Activated naive CD4-positive, alpha-beta T cell treated with anti-CD3 and anti-CD28 coated beads, Interleukin-2, amount 50 U/mL, for 72 hours (primary cell): ENCODE data around the gene NR3C1. TPM values are rescaled to one million over a fixed set of nuclear protein-coding genes. Genes with fewer than 3 reads are reported as not detected.

Experiments
- ATAC-seq, 2 donors: fragments of 150-1000 bp; cut with Tn5 transposase; 2 replicates each; pipeline ENCODE4 v1.10.0; 2021; ENCODE audit warnings: mild to moderate bottlenecking in 2 of 2, moderate library complexity in 2 of 2
- DNase-seq, 2 donors: peaks; one replicate each; pipeline ENCODE4 v3.0.0; 2021 to 2022; ENCODE audit warnings: low spot score in 2 of 2
- H3K27ac Mint-ChIP-seq, 2 donors: one replicate each; pipeline ENCODE4 v1.8.0; 2022; ENCODE audit warnings: mild to moderate bottlenecking in 2 of 2, mixed read lengths in 2 of 2
- H3K36me3 Mint-ChIP-seq, 2 donors: one replicate each; pipeline ENCODE4 v1.8.0; 2022; ENCODE audit warnings: mixed read lengths in 2 of 2
- H3K9me3 Mint-ChIP-seq, 2 donors: one replicate each; pipeline ENCODE4 v1.8.0; 2022; ENCODE audit warnings: mixed read lengths in 2 of 2
- total RNA-seq, 2 donors: library from RNA; stranded (reverse); gene quantifications; one replicate each; pipeline ENCODE4 v1.2.3, GENCODE V29; 2022

NR3C1 gene
- total RNA-seq, 2 donors from 2014 or later, result 39.5 to 43.6 TPM

GRCh38 chr5:143258559-143259253, 144.8 kb downstream of the NR3C1 start:
- no peaks in the 10 kb centered on the region for H3K36me3 Mint-ChIP-seq
- no peak for ATAC-seq
- no peak for DNase-seq
- H3K9me3 Mint-ChIP-seq, result peaks cover 0 to 5% of the 10 kb centered on the region in 2 donors
- H3K27ac Mint-ChIP-seq, result no peak overlapping the region

GRCh38 chr5:143254819-143255218, 148.7 kb downstream of the NR3C1 start:
- no peaks in the 10 kb centered on the region for H3K9me3 Mint-ChIP-seq
- ATAC-seq (no peak), DNase-seq (no peak)
- peak overlapping the region in 1 of 2 donors; percentile 17 for H3K27ac Mint-ChIP-seq
- H3K36me3 Mint-ChIP-seq, result no peaks in the 10 kb centered on the region

GRCh38 chr5:143251946-143252345, 151.5 kb downstream of the NR3C1 start:
- DNase-seq, result no peak
- peaks cover 5 to 9% of the 10 kb centered on the region in 2 donors for H3K9me3 Mint-ChIP-seq

GRCh38 chr5:143251190-143251589, 152.3 kb downstream of the NR3C1 start:
- DNase-seq (no peak), ATAC-seq (no peak)
- peaks cover 0 to 3% of the 10 kb centered on the region in 2 donors for H3K36me3 Mint-ChIP-seq
- peaks cover 5 to 9% of the 10 kb centered on the region in 2 donors for H3K9me3 Mint-ChIP-seq
- H3K27ac Mint-ChIP-seq, result peak overlapping the region in 1 of 2 donors; percentile 65

More at GRCh38 chr5:143251946-143252345, 151.5 kb downstream of the NR3C1 start:
- Mint-ChIP-seq H3K27ac (no peak overlapping the region), H3K36me3 (no peaks in the 10 kb centered on the region)
- ATAC-seq, result no peak

GRCh38 chr5:143249851-143250250, 153.6 kb downstream of the NR3C1 start:
- peaks cover 0 to 13% of the 10 kb centered on the region in 2 donors for H3K36me3 Mint-ChIP-seq
- no peak for ATAC-seq

DNA sequence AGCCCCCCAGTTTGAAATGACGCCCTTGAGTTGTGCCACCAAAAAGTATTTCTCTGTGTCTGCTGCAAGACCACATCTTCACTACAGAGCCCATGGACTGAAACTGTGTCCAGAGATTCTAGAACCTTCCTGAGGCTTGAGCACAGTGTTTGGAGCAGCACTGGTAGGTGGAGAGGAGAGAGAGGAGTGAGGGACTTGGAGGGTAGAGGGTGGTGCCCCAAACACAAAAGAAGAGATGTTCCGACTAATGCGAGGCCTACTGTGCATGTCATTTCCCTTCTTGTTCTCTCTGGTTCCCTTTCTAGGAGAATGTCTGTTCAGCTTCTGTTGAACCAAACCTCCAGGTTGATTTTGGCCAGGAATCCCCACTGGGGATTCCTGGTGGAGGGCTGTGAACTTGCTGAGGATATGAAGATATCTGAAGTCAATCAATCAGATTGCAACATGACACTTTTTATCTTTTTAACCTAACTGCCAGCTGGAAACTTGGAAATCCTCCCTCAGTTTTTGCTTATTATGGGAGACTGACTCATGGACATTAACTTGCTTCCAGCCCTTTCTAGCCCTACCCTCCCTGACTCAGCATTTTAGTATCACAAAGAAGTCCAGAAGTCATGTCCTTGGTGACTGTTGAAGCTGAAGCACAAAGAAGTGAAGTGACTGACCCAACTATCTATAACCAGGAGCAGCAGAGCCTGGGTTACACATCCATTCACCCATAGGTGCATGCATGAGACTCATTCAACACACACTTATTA, 154.5 kb downstream of the NR3C1 start:
- no peak overlapping the region for H3K27ac Mint-ChIP-seq
- peaks cover 10 to 18% of the 10 kb centered on the region in 2 donors for H3K9me3 Mint-ChIP-seq
- ATAC-seq (no peak), DNase-seq (no peak)
- peaks cover 0 to 13% of the 10 kb centered on the region in 2 donors for H3K36me3 Mint-ChIP-seq

More at GRCh38 chr5:143249851-143250250, 153.6 kb downstream of the NR3C1 start:
- Mint-ChIP-seq H3K9me3 (peaks cover 7 to 9% of the 10 kb centered on the region in 2 donors), H3K27ac (no peak overlapping the region)
- DNase-seq, result no peak

DNA sequence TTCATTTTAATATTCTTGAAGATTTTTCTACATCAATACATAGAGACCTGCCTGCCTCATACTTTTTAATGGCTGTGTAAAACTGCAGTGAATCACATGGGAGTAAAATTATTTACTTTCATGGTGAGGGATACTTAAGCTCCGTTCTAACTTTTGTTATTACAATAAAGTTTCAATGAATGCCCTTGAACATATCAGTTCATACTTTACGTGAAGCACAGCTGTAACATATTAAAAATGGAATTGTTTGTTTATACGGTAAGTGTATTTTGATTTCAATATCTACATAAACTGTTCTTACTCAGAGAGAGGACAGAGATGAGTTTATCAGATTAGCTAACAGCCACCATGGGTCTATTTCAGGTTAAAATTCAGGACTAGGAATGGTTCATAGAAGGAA, 155.1 kb downstream of the NR3C1 start:
- ATAC-seq (no peak), DNase-seq (no peak)
- Mint-ChIP-seq H3K36me3 (peaks cover 0 to 13% of the 10 kb centered on the region in 2 donors), H3K27ac (no peak overlapping the region), H3K9me3 (peaks cover 10 to 19% of the 10 kb centered on the region in 2 donors)

GRCh38 chr5:143247134-143247815, 156.2 kb downstream of the NR3C1 start:
- peaks cover 10 to 19% of the 10 kb centered on the region in 2 donors for H3K9me3 Mint-ChIP-seq
- no peak overlapping the region for H3K27ac Mint-ChIP-seq
- no peak for DNase-seq
- no peak for ATAC-seq
- H3K36me3 Mint-ChIP-seq, result peaks cover 0 to 13% of the 10 kb centered on the region in 2 donors

DNA sequence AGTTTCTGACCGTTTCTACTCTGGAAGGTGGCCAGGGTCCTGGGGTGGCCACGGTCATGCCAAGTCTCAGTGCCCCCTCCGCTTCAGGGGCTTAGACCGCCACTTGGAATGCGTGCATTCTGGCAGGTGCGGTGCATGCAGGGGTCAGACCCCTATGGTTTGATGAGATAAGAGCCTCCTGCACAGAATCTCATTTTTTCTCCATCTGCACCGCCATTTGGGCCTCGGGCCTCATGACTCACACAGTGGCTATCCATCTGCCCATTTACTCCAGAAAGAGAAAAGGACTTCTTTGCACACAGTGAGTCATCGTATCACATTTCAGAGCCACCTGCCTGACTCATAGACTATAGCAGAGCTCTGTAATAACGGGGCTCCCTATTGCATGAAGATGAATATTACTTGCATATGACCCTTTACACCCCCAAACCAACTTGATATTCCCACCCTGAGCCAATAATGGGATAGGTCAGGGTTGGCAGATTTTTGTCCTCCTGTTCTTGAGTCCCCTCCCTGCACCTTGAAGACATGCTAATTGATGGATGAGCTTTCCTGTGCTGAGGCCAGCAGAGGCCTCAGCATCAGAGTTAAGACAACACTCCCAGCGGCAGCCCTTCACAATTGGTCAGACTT, 157.4 kb downstream of the NR3C1 start:
- DNase-seq, result no peak
- H3K9me3 Mint-ChIP-seq, result peaks cover 10 to 19% of the 10 kb centered on the region in 2 donors
- peak in 1 of 2 donors; percentile 82 for ATAC-seq

GRCh38 chr5:143244990-143245389, 158.5 kb downstream of the NR3C1 start:
- ATAC-seq (no peak), DNase-seq (no peak)
- peaks cover 0 to 13% of the 10 kb centered on the region in 2 donors for H3K36me3 Mint-ChIP-seq
- H3K27ac Mint-ChIP-seq, result no peak overlapping the region
- H3K9me3 Mint-ChIP-seq, result peaks cover 10 to 19% of the 10 kb centered on the region in 2 donors

More for the DNA sequence above, 157.4 kb downstream of the NR3C1 start:
- no peak overlapping the region for H3K27ac Mint-ChIP-seq
- H3K36me3 Mint-ChIP-seq, result peaks cover 0 to 13% of the 10 kb centered on the region in 2 donors

- peaks cover 0 to 13% of the 10 kb centered on the region in 2 donors for H3K36me3 Mint-ChIP-seq
- DNase-seq, result no peak
- no peak overlapping the region for H3K27ac Mint-ChIP-seq
- no peak for ATAC-seq
- peaks cover 10 to 19% of the 10 kb centered on the region in 2 donors for H3K9me3 Mint-ChIP-seq
Measured at GRCh38 chr5:143244000-143244736, 159.3 kb downstream of the NR3C1 start.

DNA sequence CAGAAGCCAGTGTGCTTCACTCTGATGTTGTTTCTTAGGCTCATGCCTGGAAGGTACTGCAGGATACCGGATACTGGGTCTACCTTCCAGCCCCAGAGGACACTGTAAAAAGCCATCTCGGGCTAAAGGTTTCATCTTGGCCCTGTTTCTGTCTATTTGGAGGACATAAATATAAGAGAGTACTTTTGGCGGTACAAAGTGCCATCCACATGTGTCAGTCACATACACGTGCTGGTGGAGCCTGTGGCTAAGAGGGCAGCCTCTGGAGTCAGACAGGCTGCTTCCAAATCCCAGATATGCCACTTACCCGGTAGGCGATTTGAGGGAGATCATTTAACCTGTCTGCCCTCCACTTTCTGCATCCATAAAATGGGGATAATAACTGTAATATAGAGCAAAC, 160.4 kb downstream of the NR3C1 start:
- ATAC-seq (no peak), DNase-seq (no peak)
- peaks cover 0 to 13% of the 10 kb centered on the region in 2 donors for H3K36me3 Mint-ChIP-seq

DNA sequence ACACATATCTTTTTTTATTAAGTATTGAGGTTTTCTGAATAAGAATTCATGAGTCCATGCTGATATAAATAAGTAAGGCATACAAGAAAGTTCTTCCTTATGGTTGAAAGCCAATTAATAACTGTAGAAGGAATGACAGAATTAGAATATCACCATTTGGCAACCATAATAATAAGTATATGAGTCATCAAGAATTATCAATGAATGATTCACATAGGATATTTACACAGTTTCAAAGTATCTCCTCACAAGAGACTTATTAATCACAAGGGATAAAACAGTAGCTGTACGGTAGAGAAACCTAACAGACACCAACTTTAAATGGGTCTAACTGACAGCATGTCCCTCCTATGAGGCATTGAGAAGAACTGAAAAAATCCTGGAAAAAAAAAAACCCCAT, 161.6 kb downstream of the NR3C1 start:
- no peak overlapping the region for H3K27ac Mint-ChIP-seq
- DNase-seq (no peak), ATAC-seq (no peak)
- peaks cover 0 to 13% of the 10 kb centered on the region in 2 donors for H3K36me3 Mint-ChIP-seq
- peaks cover 5 to 14% of the 10 kb centered on the region in 2 donors for H3K9me3 Mint-ChIP-seq

More for the DNA sequence above, 160.4 kb downstream of the NR3C1 start:
- H3K9me3 Mint-ChIP-seq, result peaks cover 10 to 19% of the 10 kb centered on the region in 2 donors
- no peak overlapping the region for H3K27ac Mint-ChIP-seq

DNA sequence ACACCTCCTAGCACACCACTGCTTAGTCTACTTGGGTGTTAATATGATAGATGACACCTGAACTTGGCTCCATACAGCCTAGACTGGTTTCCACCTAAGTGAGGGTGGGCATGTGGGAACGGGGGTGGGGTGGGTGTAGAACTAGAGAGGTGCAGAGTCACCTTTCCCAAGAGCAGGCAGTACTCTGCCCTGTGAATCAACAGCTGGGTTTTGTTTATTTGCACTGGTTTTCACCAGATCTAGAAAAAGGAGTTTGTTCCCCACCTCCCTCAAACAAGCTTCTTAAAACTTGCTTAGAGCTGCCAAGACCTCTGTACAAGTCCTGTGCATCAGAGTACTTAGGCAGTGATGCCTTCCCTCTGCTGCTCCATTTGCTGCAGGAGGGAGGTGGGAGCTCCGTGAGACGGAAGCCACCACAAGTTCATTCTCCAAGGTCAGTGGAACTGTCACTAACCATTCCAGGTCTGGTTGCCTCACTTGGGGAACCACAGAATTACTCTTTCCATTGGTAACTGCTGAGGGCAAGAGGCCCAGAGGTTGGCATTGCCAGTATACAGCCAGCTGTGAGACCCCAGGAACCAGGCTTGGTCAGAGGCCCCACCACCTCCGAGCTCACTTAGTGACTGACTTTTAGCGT, 163.5 kb downstream of the NR3C1 start:
- no peak overlapping the region for H3K27ac Mint-ChIP-seq
- peaks cover 4 to 14% of the 10 kb centered on the region in 2 donors for H3K9me3 Mint-ChIP-seq
- ATAC-seq, result no peak

DNA sequence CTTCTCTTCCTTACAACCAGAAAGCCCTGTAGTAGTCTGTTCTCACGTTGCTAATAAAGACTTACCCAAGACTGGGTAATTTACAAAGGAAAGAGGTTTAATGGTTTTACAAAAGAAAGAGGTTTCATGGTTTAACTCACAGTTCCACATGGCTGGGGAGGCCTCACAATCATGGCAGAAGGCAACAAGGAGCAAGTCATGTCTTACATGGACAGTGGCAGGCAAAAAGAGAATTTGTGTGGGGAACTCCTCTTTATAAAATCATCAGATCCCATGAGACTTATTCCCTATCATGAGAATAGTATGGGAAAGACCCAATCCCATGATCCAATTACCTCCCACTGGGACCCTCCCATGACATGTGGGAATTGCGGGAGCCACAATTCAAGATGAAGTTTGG, 164.9 kb downstream of the NR3C1 start:
- Mint-ChIP-seq H3K36me3 (no peaks in the 10 kb centered on the region), H3K27ac (no peak overlapping the region), H3K9me3 (peaks cover 0 to 4% of the 10 kb centered on the region in 2 donors)
- no peak for DNase-seq
- ATAC-seq, result no peak

More for the DNA sequence above, 163.5 kb downstream of the NR3C1 start:
- DNase-seq, result no peak
- no peaks in the 10 kb centered on the region for H3K36me3 Mint-ChIP-seq
